Osteocyte (in vitro differentiated cells): ENCODE measurements around the gene LPIN2. TPM values are rescaled to one million over a fixed set of nuclear protein-coding genes. Genes with fewer than 3 reads are reported as not detected.

ENCODE experiments used
- DNase-seq: peaks from one replicate; pipeline ENCODE4 v3.0.0; 2021; ENCODE audit warnings: mixed read lengths; ENCODE audit not compliant: unreplicated experiment; ENCODE audit errors: extremely low spot score
- H3K27ac Mint-ChIP-seq: one replicate; pipeline ENCODE4 v1.8.0; 2021; ENCODE audit warnings: mild to moderate bottlenecking, mixed read lengths; ENCODE audit not compliant: unreplicated experiment
- H3K27me3 Mint-ChIP-seq: one replicate; pipeline ENCODE4 v1.8.0; 2021; ENCODE audit warnings: mixed read lengths; ENCODE audit not compliant: unreplicated experiment
- H3K36me3 Mint-ChIP-seq: one replicate; pipeline ENCODE4 v1.8.0; 2021; ENCODE audit warnings: mixed read lengths; ENCODE audit not compliant: unreplicated experiment
- H3K4me1 Mint-ChIP-seq: one replicate; pipeline ENCODE4 v1.8.0; 2021; ENCODE audit warnings: mixed read lengths; ENCODE audit not compliant: unreplicated experiment
- H3K4me3 Mint-ChIP-seq: one replicate; pipeline ENCODE4 v1.8.0; 2021; ENCODE audit warnings: mild to moderate bottlenecking, moderate library complexity, mixed read lengths; ENCODE audit not compliant: unreplicated experiment
- H3K9me3 Mint-ChIP-seq: one replicate; pipeline ENCODE4 v1.8.0; 2021; ENCODE audit warnings: mixed read lengths; ENCODE audit not compliant: unreplicated experiment
- CTCF ChIP-seq: fragments of 200-600 bp; sonication (generic); IDR thresholded peaks from 2 replicates; pipeline ENCODE4 v1.5.0; 2021; ENCODE audit warnings: antibody characterized with exemption, mild to moderate bottlenecking, moderate library complexity
- total RNA-seq: library from RNA; stranded (reverse); gene quantifications from 2 replicates; pipeline ENCODE4 v1.2.1, GENCODE V29; 2021

The LPIN2 gene
- total RNA-seq, 1 donor from 2014 or later: 34.8 TPM

- no peak overlapping the region for H3K4me3 Mint-ChIP-seq
- no peaks in the 10 kb centered on the region for H3K36me3 Mint-ChIP-seq
- no peaks in the 10 kb centered on the region for H3K27me3 Mint-ChIP-seq
- DNase-seq: no peak
- peaks cover 92% of the 10 kb centered on the region for H3K4me1 Mint-ChIP-seq
- H3K27ac Mint-ChIP-seq: peak overlapping the region; percentile 98
- TF ChIP-seq CTCF: no peak
- H3K9me3 Mint-ChIP-seq: no peaks in the 10 kb centered on the region
Observed at GRCh38 chr18:2982022-2982421, 30.9 kb downstream of the LPIN2 start.

- H3K4me3 Mint-ChIP-seq: peak overlapping the region; percentile 35
- H3K36me3 Mint-ChIP-seq: no peaks in the 10 kb centered on the region
- TF ChIP-seq CTCF: no peak
- H3K27ac Mint-ChIP-seq: peak overlapping the region; percentile 98
- DNase-seq: no peak
- H3K27me3 Mint-ChIP-seq: no peaks in the 10 kb centered on the region
- no peaks in the 10 kb centered on the region for H3K9me3 Mint-ChIP-seq
- H3K4me1 Mint-ChIP-seq: peaks cover 94% of the 10 kb centered on the region
Observed at GRCh38 chr18:2981212-2981728, 31.7 kb downstream of the LPIN2 start.

GRCh38 chr18:2979871-2980790, 32.8 kb downstream of the LPIN2 start:
- TF ChIP-seq CTCF: no peak

GRCh38 chr18:2979129-2979528, 33.8 kb downstream of the LPIN2 start:
- no peaks in the 10 kb centered on the region for H3K27me3 Mint-ChIP-seq
- DNase-seq: no peak
- peak overlapping the region; percentile 98 for H3K27ac Mint-ChIP-seq
- no peak for TF ChIP-seq CTCF
- no peaks in the 10 kb centered on the region for H3K36me3 Mint-ChIP-seq
- peaks cover 85% of the 10 kb centered on the region for H3K4me1 Mint-ChIP-seq
- H3K4me3 Mint-ChIP-seq: no peak overlapping the region
- no peaks in the 10 kb centered on the region for H3K9me3 Mint-ChIP-seq

More at GRCh38 chr18:2979871-2980790, 32.8 kb downstream of the LPIN2 start:
- H3K4me1 Mint-ChIP-seq: peaks cover 89% of the 10 kb centered on the region
- no peak for DNase-seq
- H3K9me3 Mint-ChIP-seq: no peaks in the 10 kb centered on the region
- no peaks in the 10 kb centered on the region for H3K36me3 Mint-ChIP-seq
- H3K27me3 Mint-ChIP-seq: no peaks in the 10 kb centered on the region
- peak overlapping the region; percentile 7 for H3K4me3 Mint-ChIP-seq
- H3K27ac Mint-ChIP-seq: peak overlapping the region; percentile 98

GRCh38 chr18:2978661-2979106, 34.3 kb downstream of the LPIN2 start:
- Mint-ChIP-seq H3K27me3 (no peaks in the 10 kb centered on the region), H3K4me3 (peak overlapping the region; percentile 72), H3K4me1 (peaks cover 81% of the 10 kb centered on the region), H3K9me3 (no peaks in the 10 kb centered on the region), H3K27ac (peak overlapping the region; percentile 98), H3K36me3 (no peaks in the 10 kb centered on the region)
- TF ChIP-seq CTCF: no peak
- no peak for DNase-seq
